ENCODE measurements around the gene PIGH. TPM values are rescaled to one million over a fixed set of nuclear protein-coding genes. Genes with fewer than 3 reads are reported as not detected.
"Not testable (repeated sequence)": the region's sequence is repeated elsewhere in the genome, so short reads cannot be mapped to it uniquely, and the experiment has no call there.

PIGH gene
- total RNA-seq, 1 donor from 2014 or later = 21.8 TPM

GRCh38 chr14:67551940-67552339 lies 48.1 kb downstream of the PIGH start:
- Mint-ChIP-seq H3K27me3 (ENCODE audit: low read depth) (peaks cover 6% of the 10 kb centered on the region), H3K36me3 (ENCODE audit: low read depth) (no peaks in the 10 kb centered on the region), H3K4me1 (ENCODE audit: low read depth) (peaks cover under 1% of the 10 kb centered on the region), H3K27ac (no peak overlapping the region), H3K4me3 (ENCODE audit: low read depth) (no peak overlapping the region), H3K9me3 (no peaks in the 10 kb centered on the region)
- DNase-seq (ENCODE audit: low spot score) = no peak
- intact Hi-C loops (cut with micrococcal nuclease) = no loop called here

- H3K4me1 Mint-ChIP-seq (ENCODE audit: low read depth) = no peaks in the 10 kb centered on the region
- no peak for DNase-seq (ENCODE audit: low spot score)
- H3K4me3 Mint-ChIP-seq (ENCODE audit: low read depth) = no peak overlapping the region
- intact Hi-C loops (cut with micrococcal nuclease) = no loop called here
- H3K36me3 Mint-ChIP-seq (ENCODE audit: low read depth) = no peaks in the 10 kb centered on the region
- H3K27me3 Mint-ChIP-seq (ENCODE audit: low read depth) = peaks cover 7% of the 10 kb centered on the region
- H3K27ac Mint-ChIP-seq = no peak overlapping the region
- no peaks in the 10 kb centered on the region for H3K9me3 Mint-ChIP-seq
Measured at GRCh38 chr14:67551123-67551522, 48.9 kb downstream of the PIGH start.

GRCh38 chr14:67549734-67550133 lies 50.3 kb downstream of the PIGH start:
- peaks cover 16% of the 10 kb centered on the region for H3K27me3 Mint-ChIP-seq (ENCODE audit: low read depth)
- no peaks in the 10 kb centered on the region for H3K4me1 Mint-ChIP-seq (ENCODE audit: low read depth)
- H3K36me3 Mint-ChIP-seq (ENCODE audit: low read depth) = no peaks in the 10 kb centered on the region
- H3K4me3 Mint-ChIP-seq (ENCODE audit: low read depth) = no peak overlapping the region
- H3K27ac Mint-ChIP-seq = no peak overlapping the region
- no peak for DNase-seq (ENCODE audit: low spot score)
- no peaks in the 10 kb centered on the region for H3K9me3 Mint-ChIP-seq
- intact Hi-C loops (cut with micrococcal nuclease) = no loop called here

- Mint-ChIP-seq H3K36me3 (ENCODE audit: low read depth) (no peaks in the 10 kb centered on the region), H3K27me3 (ENCODE audit: low read depth) (peaks cover 29% of the 10 kb centered on the region), H3K27ac (no peak overlapping the region), H3K9me3 (peaks cover 5% of the 10 kb centered on the region), H3K4me3 (ENCODE audit: low read depth) (no peak overlapping the region), H3K4me1 (ENCODE audit: low read depth) (no peaks in the 10 kb centered on the region)
- intact Hi-C loops (cut with micrococcal nuclease) = no loop called here
- DNase-seq (ENCODE audit: low spot score) = no peak
Measured at GRCh38 chr14:67547224-67547780, 52.8 kb downstream of the PIGH start.

- H3K4me3 Mint-ChIP-seq (ENCODE audit: low read depth) = no peak overlapping the region
- intact Hi-C loops (cut with micrococcal nuclease) = no loop called here
- H3K9me3 Mint-ChIP-seq = peaks cover 5% of the 10 kb centered on the region
- no peak for DNase-seq (ENCODE audit: low spot score)
- H3K4me1 Mint-ChIP-seq (ENCODE audit: low read depth) = peaks cover 5% of the 10 kb centered on the region
- H3K27me3 Mint-ChIP-seq (ENCODE audit: low read depth) = peaks cover 45% of the 10 kb centered on the region
- H3K27ac Mint-ChIP-seq = no peak overlapping the region
- no peaks in the 10 kb centered on the region for H3K36me3 Mint-ChIP-seq (ENCODE audit: low read depth)
Measured at GRCh38 chr14:67544590-67544989, 55.5 kb downstream of the PIGH start.

GRCh38 chr14:67542620-67543019 lies 57.4 kb downstream of the PIGH start:
- peaks cover 60% of the 10 kb centered on the region for H3K27me3 Mint-ChIP-seq (ENCODE audit: low read depth)
- intact Hi-C loops (cut with micrococcal nuclease); H3K4me1 Mint-ChIP-seq (ENCODE audit: low read depth); H3K36me3 Mint-ChIP-seq (ENCODE audit: low read depth); H3K27ac Mint-ChIP-seq; DNase-seq (ENCODE audit: low spot score); H3K4me3 Mint-ChIP-seq (ENCODE audit: low read depth); H3K9me3 Mint-ChIP-seq: not testable (repeated sequence)

GRCh38 chr14:67541448-67542387 lies 58.4 kb downstream of the PIGH start:
- Mint-ChIP-seq H3K27me3 (ENCODE audit: low read depth) (peaks cover 60% of the 10 kb centered on the region), H3K4me3 (ENCODE audit: low read depth) (peak overlapping the region; percentile 4), H3K9me3 (peaks cover 5% of the 10 kb centered on the region), H3K4me1 (ENCODE audit: low read depth) (peaks cover 5% of the 10 kb centered on the region), H3K27ac (no peak overlapping the region), H3K36me3 (ENCODE audit: low read depth) (no peaks in the 10 kb centered on the region)
- DNase-seq (ENCODE audit: low spot score) = no peak
- intact Hi-C loops (cut with micrococcal nuclease) = no loop called here

Other genes starting within 250 kb of the PIGH start
- gene ATP6V1D, start 240.5 kb downstream of the PIGH start, total RNA-seq = 23.6 and 26.8 TPM in 2 replicates
- gene EIF2S1, start 239.9 kb downstream of the PIGH start, total RNA-seq = 217 and 230 TPM in 2 replicates
- gene PLEK2, start 188.1 kb downstream of the PIGH start, total RNA-seq = 0.37 TPM in 1 of 2 replicates, not detected in the other
- 0.71 and 0.75 TPM in 2 replicates for gene TMEM229B, start 111.5 kb downstream of the PIGH start, total RNA-seq
- gene PLEKHH1, start 67.0 kb downstream of the PIGH start, total RNA-seq = 1.5 and 1.8 TPM in 2 replicates
- gene ARG2, start 19.7 kb upstream of the PIGH start, total RNA-seq = 19.2 and 21.1 TPM in 2 replicates
- 73.7 and 75.4 TPM in 2 replicates for gene VTI1B, start 74.4 kb upstream of the PIGH start, total RNA-seq
- 78.4 and 82.9 TPM in 2 replicates for gene RDH11, start 95.5 kb upstream of the PIGH start, total RNA-seq
- gene RDH12, start 101.6 kb upstream of the PIGH start, total RNA-seq = not detected in 2 replicates
- 16.0 and 16.2 TPM in 2 replicates for gene ZFYVE26, start 216.3 kb upstream of the PIGH start, total RNA-seq
- gene RAD51B, start 219.5 kb upstream of the PIGH start, total RNA-seq = 25.1 and 30.1 TPM in 2 replicates

Data from activated T-helper 2 cell treated with anti-CD3 and anti-CD28 coated beads, Interferon-gamma antibody, Interleukin-2, Interleukin-4, amounts not matched to agents 10 μg/mL and 5 μg/mL and 100 μg/mL, durations not matched to agents 14 hours and 24 hours and 36 hours (primary cell).